PC-9 (cell line): ENCODE data around the gene EXOC7.

ENCODE experiments used
- EZH2 ChIP-seq: fragments of 200-600 bp; sonication (generic); IDR thresholded peaks from 2 replicates; pipeline ENCODE4 v1.8.0; 2017; ENCODE audit warnings: antibody characterized with exemption, low read depth
- TF ChIP-seq, protein P1 (sequence below): fragments of 200-600 bp; sonication (generic); conservative IDR thresholded peaks from 2 replicates; pipeline ENCODE4 v1.6.1; 2017; ENCODE audit warnings: mixed run types, antibody characterized with exemption, mild to moderate bottlenecking, moderate library complexity

DNA sequence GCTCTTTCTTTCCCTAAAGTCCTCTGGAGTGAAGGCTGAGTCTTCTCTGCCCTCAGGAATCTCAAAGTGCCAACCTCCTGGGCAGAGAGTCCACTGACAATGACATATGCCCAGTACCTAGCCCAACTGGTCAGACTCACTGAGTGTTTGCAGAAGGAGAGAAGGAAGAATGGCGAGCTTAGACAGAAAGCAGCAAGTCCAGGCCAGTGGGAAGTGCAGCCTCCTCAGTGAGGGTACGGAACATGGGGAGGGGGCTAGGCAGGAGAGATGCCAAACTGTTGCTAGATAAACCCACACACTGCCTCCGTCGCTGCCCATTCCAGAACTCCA lies 678 bp downstream of the EXOC7 start:
- TF ChIP-seq, protein P1, sequence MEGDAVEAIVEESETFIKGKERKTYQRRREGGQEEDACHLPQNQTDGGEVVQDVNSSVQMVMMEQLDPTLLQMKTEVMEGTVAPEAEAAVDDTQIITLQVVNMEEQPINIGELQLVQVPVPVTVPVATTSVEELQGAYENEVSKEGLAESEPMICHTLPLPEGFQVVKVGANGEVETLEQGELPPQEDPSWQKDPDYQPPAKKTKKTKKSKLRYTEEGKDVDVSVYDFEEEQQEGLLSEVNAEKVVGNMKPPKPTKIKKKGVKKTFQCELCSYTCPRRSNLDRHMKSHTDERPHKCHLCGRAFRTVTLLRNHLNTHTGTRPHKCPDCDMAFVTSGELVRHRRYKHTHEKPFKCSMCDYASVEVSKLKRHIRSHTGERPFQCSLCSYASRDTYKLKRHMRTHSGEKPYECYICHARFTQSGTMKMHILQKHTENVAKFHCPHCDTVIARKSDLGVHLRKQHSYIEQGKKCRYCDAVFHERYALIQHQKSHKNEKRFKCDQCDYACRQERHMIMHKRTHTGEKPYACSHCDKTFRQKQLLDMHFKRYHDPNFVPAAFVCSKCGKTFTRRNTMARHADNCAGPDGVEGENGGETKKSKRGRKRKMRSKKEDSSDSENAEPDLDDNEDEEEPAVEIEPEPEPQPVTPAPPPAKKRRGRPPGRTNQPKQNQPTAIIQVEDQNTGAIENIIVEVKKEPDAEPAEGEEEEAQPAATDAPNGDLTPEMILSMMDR: no peak
- no peak for TF ChIP-seq EZH2
